GM12891 (cell line): ENCODE results near the gene KPNB1.
A peak's percentile ranks its signal among the peaks of the same experiment; 100 is the strongest.

Source experiments
- PAX5 ChIP-seq: IDR thresholded peaks from 2 replicates; pipeline ENCODE4 v1.6.1; 2011; ENCODE audit warnings: low read length, moderate library complexity, mild to moderate bottlenecking; ENCODE audit not compliant: insufficient read depth, severe bottlenecking
- POLR2A ChIP-seq: IDR thresholded peaks from 2 replicates; pipeline ENCODE4 v1.6.1; 2011; ENCODE audit warnings: low read depth, low read length, control low read depth
- POLR2AphosphoS5 ChIP-seq: IDR thresholded peaks from 2 replicates; pipeline ENCODE4 v1.6.1; 2011; ENCODE audit warnings: low read depth, low read length, control low read depth
- POU2F2 ChIP-seq: IDR thresholded peaks from 2 replicates; pipeline ENCODE4 v1.6.1; 2011; ENCODE audit warnings: low read depth, mild to moderate bottlenecking, control low read depth, low read length, moderate library complexity
- SPI1 ChIP-seq: IDR thresholded peaks from 2 replicates; pipeline ENCODE4 v1.6.1; 2011; ENCODE audit warnings: low read depth, low read length, control low read depth
- TAF1 ChIP-seq: IDR thresholded peaks from 2 replicates; pipeline ENCODE4 v1.6.1; 2011; ENCODE audit warnings: low read depth, low read length, control low read depth

DNA sequence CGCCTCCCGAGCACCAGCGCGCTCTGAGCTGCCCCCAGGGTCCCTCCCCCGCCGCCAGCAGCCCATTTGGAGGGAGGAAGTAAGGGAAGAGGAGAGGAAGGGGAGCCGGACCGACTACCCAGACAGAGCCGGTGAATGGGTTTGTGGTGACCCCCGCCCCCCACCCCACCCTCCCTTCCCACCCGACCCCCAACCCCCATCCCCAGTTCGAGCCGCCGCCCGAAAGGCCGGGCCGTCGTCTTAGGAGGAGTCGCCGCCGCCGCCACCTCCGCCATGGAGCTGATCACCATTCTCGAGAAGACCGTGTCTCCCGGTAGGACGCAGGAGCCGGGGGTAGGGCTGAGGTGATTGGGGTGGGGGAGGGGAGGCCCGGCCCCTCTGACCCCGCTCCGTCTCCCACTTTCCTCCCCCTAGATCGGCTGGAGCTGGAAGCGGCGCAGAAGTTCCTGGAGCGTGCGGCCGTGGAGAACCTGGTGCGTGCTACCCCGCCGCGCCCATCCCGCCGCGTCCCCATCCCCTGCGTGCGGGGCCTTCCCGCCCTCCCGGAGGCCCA, 329 bp downstream of the KPNB1 start:
- TF ChIP-seq POLR2AphosphoS5, result peak; percentile 26; the same call in 1 of the 2 replicates
- TF ChIP-seq POLR2A, result peak; percentile 52; the same call in 1 of the 2 replicates
- TF ChIP-seq SPI1, result no peak
- TF ChIP-seq TAF1, result no peak
- no peak for TF ChIP-seq PAX5
- TF ChIP-seq POU2F2, result no peak
